ENCODE measurements around the gene TUBB. TPM values are rescaled to one million over a fixed set of nuclear protein-coding genes. Genes with fewer than 3 reads are reported as not detected.

The TUBB gene
- total and polyA plus RNA-seq, 9 of the 15 experiments (the other 6 are each of a cell fraction or from before 2014, with no cell fraction given), result 971 to 2,870 (median 1,478) TPM

DNA sequence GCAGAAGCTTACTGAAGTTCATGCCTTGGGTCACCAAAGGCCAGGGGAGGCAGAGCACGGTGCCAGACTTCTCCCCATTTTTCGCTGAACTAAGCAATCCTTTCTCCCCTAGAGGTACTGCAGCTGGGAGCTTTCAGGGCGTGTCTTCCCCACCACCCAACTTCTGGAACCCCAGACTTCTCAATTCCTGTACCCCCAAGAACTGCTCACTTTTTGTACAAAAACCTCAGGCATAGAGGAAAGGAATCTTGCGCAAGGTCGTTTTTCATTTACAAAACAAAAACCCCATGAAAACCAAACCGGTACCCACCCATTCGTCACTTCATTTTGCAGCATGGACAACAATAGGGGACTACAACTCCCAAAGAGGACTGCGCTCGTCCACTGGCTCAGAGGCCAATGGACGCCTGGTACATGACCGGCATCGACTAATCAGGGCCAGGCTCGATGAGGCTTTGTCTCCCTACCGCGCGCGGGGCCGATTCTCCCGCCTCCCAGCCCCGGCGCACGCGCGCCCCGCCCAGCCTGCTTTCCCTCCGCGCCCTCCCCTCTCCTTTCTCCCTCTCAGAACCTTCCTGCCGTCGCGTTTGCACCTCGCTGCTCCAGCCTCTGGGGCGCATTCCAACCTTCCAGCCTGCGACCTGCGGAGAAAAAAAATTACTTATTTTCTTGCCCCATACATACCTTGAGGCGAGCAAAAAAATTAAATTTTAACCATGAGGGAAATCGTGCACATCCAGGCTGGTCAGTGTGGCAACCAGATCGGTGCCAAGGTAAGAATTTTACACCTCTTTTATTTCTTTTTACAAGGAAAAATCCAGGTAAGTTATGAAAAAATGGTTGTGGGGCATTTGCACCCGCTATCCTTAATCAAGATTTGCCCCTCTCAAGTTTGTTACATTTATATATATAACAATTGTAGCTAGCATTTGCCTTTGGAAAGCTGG lies at the start of gene TUBB (continued):
- TF ChIP-seq, protein P1, sequence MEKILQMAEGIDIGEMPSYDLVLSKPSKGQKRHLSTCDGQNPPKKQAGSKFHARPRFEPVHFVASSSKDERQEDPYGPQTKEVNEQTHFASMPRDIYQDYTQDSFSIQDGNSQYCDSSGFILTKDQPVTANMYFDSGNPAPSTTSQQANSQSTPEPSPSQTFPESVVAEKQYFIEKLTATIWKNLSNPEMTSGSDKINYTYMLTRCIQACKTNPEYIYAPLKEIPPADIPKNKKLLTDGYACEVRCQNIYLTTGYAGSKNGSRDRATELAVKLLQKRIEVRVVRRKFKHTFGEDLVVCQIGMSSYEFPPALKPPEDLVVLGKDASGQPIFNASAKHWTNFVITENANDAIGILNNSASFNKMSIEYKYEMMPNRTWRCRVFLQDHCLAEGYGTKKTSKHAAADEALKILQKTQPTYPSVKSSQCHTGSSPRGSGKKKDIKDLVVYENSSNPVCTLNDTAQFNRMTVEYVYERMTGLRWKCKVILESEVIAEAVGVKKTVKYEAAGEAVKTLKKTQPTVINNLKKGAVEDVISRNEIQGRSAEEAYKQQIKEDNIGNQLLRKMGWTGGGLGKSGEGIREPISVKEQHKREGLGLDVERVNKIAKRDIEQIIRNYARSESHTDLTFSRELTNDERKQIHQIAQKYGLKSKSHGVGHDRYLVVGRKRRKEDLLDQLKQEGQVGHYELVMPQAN (IDR thresholded peaks at IDR 0.05; ENCODE audit: borderline replicate concordance), result peak; percentile 28; the same call in 1 of the 2 replicates
- TF ChIP-seq, protein P2, sequence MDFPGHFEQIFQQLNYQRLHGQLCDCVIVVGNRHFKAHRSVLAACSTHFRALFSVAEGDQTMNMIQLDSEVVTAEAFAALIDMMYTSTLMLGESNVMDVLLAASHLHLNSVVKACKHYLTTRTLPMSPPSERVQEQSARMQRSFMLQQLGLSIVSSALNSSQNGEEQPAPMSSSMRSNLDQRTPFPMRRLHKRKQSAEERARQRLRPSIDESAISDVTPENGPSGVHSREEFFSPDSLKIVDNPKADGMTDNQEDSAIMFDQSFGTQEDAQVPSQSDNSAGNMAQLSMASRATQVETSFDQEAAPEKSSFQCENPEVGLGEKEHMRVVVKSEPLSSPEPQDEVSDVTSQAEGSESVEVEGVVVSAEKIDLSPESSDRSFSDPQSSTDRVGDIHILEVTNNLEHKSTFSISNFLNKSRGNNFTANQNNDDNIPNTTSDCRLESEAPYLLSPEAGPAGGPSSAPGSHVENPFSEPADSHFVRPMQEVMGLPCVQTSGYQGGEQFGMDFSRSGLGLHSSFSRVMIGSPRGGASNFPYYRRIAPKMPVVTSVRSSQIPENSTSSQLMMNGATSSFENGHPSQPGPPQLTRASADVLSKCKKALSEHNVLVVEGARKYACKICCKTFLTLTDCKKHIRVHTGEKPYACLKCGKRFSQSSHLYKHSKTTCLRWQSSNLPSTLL (IDR thresholded peaks at IDR 0.05), result no peak
- peak; percentile 57 for TF ChIP-seq CHD1 (IDR thresholded peaks at IDR 0.05; ENCODE audit: low read length)
- TF ChIP-seq KDM2B (CRISPR knock-in tag; IDR thresholded peaks at IDR 0.05), result no peak
- no peak for TF ChIP-seq MTF1 (CRISPR knock-in tag; IDR thresholded peaks at IDR 0.05; ENCODE audit: borderline replicate concordance)
- TF ChIP-seq, protein P3, sequence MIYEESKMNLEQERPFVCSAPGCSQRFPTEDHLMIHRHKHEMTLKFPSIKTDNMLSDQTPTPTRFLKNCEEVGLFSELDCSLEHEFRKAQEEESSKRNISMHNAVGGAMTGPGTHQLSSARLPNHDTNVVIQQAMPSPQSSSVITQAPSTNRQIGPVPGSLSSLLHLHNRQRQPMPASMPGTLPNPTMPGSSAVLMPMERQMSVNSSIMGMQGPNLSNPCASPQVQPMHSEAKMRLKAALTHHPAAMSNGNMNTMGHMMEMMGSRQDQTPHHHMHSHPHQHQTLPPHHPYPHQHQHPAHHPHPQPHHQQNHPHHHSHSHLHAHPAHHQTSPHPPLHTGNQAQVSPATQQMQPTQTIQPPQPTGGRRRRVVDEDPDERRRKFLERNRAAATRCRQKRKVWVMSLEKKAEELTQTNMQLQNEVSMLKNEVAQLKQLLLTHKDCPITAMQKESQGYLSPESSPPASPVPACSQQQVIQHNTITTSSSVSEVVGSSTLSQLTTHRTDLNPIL (CRISPR knock-in tag; IDR thresholded peaks at IDR 0.05), result no peak
- no peak for TF ChIP-seq ARID2 (IDR thresholded peaks at IDR 0.05)
- no peak for TF ChIP-seq BRF2 (IDR thresholded peaks at IDR 0.05; ENCODE audit: borderline replicate concordance, insufficient read depth, insufficient read length)
- TF ChIP-seq CEBPB (tag; IDR thresholded peaks at IDR 0.05), result peak; percentile 97
- no peak for TF ChIP-seq ZNF184 (CRISPR knock-in tag; IDR thresholded peaks at IDR 0.05)
- TF ChIP-seq PHB2 (IDR thresholded peaks at IDR 0.05; ENCODE audit: low read depth), result no peak
- TF ChIP-seq HBP1 (CRISPR knock-in tag; IDR thresholded peaks at IDR 0.05), result no peak
- TF ChIP-seq HEY1 (CRISPR knock-in tag; IDR thresholded peaks at IDR 0.05; ENCODE audit: borderline replicate concordance), result peak; percentile 54; the same call in 1 of the 2 replicates
- TF ChIP-seq ZNF212 (CRISPR knock-in tag; IDR thresholded peaks at IDR 0.05), result no peak
- peak in 1 of 2 experiments; percentile 95; a peak in 2 of 4 replicates for TF ChIP-seq TEAD1 (CRISPR knock-in tag; IDR thresholded peaks at IDR 0.05)
- peak; percentile 69 for TF ChIP-seq USF2 (CRISPR knock-in tag; IDR thresholded peaks at IDR 0.05)
- TF ChIP-seq BRD9 (IDR thresholded peaks at IDR 0.05; ENCODE audit: low read depth, partially characterized antibody), result peak; percentile 37

Data from K562 (cell line).